LNCaP clone FGC (cell line): Measurements from ENCODE around the gene DLD.
A peak's percentile ranks its signal among the peaks of the same experiment; 100 is the strongest.
"Not testable (repeated sequence)": the region's sequence is repeated elsewhere in the genome, so short reads cannot be mapped to it uniquely, and the experiment has no call there.

ENCODE experiments used
- DNase-seq: peaks from one replicate; pipeline ENCODE4 v3.0.0-alpha.2; 2011; ENCODE audit warnings: low read depth
- H3K4me3 ChIP-seq: 2 replicates; pipeline ENCODE4 v1.5.1; 2011; ENCODE audit warnings: mild to moderate bottlenecking, low read depth, low read length, control low read depth
- CTCF ChIP-seq: IDR thresholded peaks from 2 replicates; pipeline ENCODE4 v1.5.1; 2012; ENCODE audit warnings: mild to moderate bottlenecking; ENCODE audit not compliant: control insufficient read depth, insufficient read depth; ENCODE audit errors: extremely low read depth

DLD gene

GRCh38 chr7:107915541-107915940 is 24.6 kb downstream of the DLD start:
- no peak overlapping the region for H3K4me3 ChIP-seq
- DNase-seq, result no peak
- no peak for TF ChIP-seq CTCF

- no peak overlapping the region for H3K4me3 ChIP-seq
- DNase-seq, result no peak
- TF ChIP-seq CTCF, result no peak
Observed at GRCh38 chr7:107917763-107918651, 27.0 kb downstream of the DLD start.

- no peak for DNase-seq
- TF ChIP-seq CTCF, result no peak
- H3K4me3 ChIP-seq, result no peak overlapping the region
Observed at GRCh38 chr7:107918948-107919347, 28.0 kb downstream of the DLD start.

GRCh38 chr7:107920048-107920772 is 29.2 kb downstream of the DLD start:
- TF ChIP-seq CTCF, result no peak
- no peak overlapping the region for H3K4me3 ChIP-seq
- peak; percentile 55 for DNase-seq

- not testable (repeated sequence) for DNase-seq
Observed at GRCh38 chr7:107921826-107922225, 30.8 kb downstream of the DLD start.

GRCh38 chr7:107922886-107923285 is 31.9 kb downstream of the DLD start:
- DNase-seq, result no peak
- no peak for TF ChIP-seq CTCF
- H3K4me3 ChIP-seq, result no peak overlapping the region

More at GRCh38 chr7:107921826-107922225, 30.8 kb downstream of the DLD start:
- H3K4me3 ChIP-seq, result not testable (repeated sequence)

- no peak for TF ChIP-seq CTCF
Observed at GRCh38 chr7:107924841-107925504, 34.0 kb downstream of the DLD start.

More at GRCh38 chr7:107924841-107925504, 34.0 kb downstream of the DLD start:
- H3K4me3 ChIP-seq, result no peak overlapping the region
- DNase-seq, result no peak
